ENCODE data around the gene KIFBP. TPM values are rescaled to one million over a fixed set of nuclear protein-coding genes. Genes with fewer than 3 reads are reported as not detected.

Gene KIFBP
- total and polyA plus RNA-seq, 9 of the 15 experiments (the other 6 are each of a cell fraction or from before 2014, with no cell fraction given) = 5.6 to 23.2 (median 14.8) TPM

DNA sequence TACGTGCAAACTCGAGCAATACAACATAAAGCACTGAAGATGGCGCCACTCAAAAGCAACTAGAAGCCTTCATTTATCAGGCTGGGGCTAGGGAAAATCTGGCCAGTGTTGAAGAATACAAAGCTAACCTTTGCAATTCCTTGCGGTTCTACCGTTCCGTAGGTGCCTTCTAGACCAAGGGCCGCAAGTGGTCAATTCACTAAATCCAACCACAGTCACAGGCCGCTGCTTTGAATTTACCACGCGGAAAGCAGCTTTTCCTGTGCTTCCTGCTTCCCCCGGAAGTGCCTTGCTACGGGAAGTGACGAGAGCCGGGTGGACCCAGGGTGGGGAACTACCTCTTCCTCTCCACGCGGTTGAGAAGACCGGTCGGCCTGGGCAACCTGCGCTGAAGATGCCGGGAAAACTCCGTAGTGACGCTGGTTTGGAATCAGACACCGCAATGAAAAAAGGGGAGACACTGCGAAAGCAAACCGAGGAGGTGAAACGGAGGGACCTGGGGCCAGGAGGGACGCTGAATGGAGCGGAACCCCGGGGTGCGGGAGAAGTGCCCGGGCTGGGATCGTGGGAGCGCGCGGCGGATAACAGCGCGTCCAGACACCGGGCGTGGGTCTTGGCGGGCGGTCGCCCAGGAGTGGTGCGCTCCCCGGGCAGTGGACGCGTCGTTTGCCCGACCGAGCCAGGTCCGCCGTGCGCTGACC, 32.6 kb upstream of the KIFBP start, which contains the start of gene DDX21 (continued):
- TF ChIP-seq ZNF644 (tag; IDR thresholded peaks at IDR 0.05; ENCODE audit: low read depth) = peak; percentile 73; the same call in 1 of the 2 replicates
- peak in 1 of 2 experiments; percentile 55; a peak in 1 of 4 replicates for TF ChIP-seq SRF (CRISPR knock-in tag; IDR thresholded peaks at IDR 0.05)
- peak; percentile 93 for TF ChIP-seq PML (IDR thresholded peaks at IDR 0.05; ENCODE audit: low read length)
- TF ChIP-seq, protein P1, sequence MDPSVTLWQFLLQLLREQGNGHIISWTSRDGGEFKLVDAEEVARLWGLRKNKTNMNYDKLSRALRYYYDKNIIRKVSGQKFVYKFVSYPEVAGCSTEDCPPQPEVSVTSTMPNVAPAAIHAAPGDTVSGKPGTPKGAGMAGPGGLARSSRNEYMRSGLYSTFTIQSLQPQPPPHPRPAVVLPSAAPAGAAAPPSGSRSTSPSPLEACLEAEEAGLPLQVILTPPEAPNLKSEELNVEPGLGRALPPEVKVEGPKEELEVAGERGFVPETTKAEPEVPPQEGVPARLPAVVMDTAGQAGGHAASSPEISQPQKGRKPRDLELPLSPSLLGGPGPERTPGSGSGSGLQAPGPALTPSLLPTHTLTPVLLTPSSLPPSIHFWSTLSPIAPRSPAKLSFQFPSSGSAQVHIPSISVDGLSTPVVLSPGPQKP (CRISPR knock-in tag; IDR thresholded peaks at IDR 0.05) = no peak
- no peak for TF ChIP-seq TCF3 (CRISPR knock-in tag; IDR thresholded peaks at IDR 0.05)
- TF ChIP-seq, protein P2, sequence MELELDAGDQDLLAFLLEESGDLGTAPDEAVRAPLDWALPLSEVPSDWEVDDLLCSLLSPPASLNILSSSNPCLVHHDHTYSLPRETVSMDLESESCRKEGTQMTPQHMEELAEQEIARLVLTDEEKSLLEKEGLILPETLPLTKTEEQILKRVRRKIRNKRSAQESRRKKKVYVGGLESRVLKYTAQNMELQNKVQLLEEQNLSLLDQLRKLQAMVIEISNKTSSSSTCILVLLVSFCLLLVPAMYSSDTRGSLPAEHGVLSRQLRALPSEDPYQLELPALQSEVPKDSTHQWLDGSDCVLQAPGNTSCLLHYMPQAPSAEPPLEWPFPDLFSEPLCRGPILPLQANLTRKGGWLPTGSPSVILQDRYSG (tag; conservative IDR thresholded peaks at IDR 0.05; ENCODE audit: low read depth) = no peak; the same call in 1 of the 2 replicates
- no peak for TF ChIP-seq ZNF707 (CRISPR knock-in tag; conservative IDR thresholded peaks at IDR 0.05)
- TF ChIP-seq, protein P3, sequence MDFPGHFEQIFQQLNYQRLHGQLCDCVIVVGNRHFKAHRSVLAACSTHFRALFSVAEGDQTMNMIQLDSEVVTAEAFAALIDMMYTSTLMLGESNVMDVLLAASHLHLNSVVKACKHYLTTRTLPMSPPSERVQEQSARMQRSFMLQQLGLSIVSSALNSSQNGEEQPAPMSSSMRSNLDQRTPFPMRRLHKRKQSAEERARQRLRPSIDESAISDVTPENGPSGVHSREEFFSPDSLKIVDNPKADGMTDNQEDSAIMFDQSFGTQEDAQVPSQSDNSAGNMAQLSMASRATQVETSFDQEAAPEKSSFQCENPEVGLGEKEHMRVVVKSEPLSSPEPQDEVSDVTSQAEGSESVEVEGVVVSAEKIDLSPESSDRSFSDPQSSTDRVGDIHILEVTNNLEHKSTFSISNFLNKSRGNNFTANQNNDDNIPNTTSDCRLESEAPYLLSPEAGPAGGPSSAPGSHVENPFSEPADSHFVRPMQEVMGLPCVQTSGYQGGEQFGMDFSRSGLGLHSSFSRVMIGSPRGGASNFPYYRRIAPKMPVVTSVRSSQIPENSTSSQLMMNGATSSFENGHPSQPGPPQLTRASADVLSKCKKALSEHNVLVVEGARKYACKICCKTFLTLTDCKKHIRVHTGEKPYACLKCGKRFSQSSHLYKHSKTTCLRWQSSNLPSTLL (IDR thresholded peaks at IDR 0.05) = no peak
- peak; percentile 96 for TF ChIP-seq RBFOX2 (IDR thresholded peaks at IDR 0.05; ENCODE audit: low read depth, low read length)
- no peak for TF ChIP-seq DMBX1 (CRISPR knock-in tag; IDR thresholded peaks at IDR 0.05; ENCODE audit: borderline replicate concordance)
- TF ChIP-seq, protein P4, sequence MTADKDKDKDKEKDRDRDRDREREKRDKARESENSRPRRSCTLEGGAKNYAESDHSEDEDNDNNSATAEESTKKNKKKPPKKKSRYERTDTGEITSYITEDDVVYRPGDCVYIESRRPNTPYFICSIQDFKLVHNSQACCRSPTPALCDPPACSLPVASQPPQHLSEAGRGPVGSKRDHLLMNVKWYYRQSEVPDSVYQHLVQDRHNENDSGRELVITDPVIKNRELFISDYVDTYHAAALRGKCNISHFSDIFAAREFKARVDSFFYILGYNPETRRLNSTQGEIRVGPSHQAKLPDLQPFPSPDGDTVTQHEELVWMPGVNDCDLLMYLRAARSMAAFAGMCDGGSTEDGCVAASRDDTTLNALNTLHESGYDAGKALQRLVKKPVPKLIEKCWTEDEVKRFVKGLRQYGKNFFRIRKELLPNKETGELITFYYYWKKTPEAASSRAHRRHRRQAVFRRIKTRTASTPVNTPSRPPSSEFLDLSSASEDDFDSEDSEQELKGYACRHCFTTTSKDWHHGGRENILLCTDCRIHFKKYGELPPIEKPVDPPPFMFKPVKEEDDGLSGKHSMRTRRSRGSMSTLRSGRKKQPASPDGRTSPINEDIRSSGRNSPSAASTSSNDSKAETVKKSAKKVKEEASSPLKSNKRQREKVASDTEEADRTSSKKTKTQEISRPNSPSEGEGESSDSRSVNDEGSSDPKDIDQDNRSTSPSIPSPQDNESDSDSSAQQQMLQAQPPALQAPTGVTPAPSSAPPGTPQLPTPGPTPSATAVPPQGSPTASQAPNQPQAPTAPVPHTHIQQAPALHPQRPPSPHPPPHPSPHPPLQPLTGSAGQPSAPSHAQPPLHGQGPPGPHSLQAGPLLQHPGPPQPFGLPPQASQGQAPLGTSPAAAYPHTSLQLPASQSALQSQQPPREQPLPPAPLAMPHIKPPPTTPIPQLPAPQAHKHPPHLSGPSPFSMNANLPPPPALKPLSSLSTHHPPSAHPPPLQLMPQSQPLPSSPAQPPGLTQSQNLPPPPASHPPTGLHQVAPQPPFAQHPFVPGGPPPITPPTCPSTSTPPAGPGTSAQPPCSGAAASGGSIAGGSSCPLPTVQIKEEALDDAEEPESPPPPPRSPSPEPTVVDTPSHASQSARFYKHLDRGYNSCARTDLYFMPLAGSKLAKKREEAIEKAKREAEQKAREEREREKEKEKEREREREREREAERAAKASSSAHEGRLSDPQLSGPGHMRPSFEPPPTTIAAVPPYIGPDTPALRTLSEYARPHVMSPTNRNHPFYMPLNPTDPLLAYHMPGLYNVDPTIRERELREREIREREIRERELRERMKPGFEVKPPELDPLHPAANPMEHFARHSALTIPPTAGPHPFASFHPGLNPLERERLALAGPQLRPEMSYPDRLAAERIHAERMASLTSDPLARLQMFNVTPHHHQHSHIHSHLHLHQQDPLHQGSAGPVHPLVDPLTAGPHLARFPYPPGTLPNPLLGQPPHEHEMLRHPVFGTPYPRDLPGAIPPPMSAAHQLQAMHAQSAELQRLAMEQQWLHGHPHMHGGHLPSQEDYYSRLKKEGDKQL (CRISPR knock-in tag; IDR thresholded peaks at IDR 0.05; ENCODE audit: borderline replicate concordance) = no peak
- TF ChIP-seq MTF1 (CRISPR knock-in tag; IDR thresholded peaks at IDR 0.05; ENCODE audit: borderline replicate concordance) = no peak
- TF ChIP-seq NR1H2 (CRISPR knock-in tag; IDR thresholded peaks at IDR 0.05) = no peak; the same call in 1 of the 2 replicates
- TF ChIP-seq ARID1B (IDR thresholded peaks at IDR 0.05) = peak; percentile 54; the same call in 1 of the 2 replicates
- peak; percentile 96 for TF ChIP-seq CREM (IDR thresholded peaks at IDR 0.05; ENCODE audit: low read depth)
- TF ChIP-seq, protein P5, sequence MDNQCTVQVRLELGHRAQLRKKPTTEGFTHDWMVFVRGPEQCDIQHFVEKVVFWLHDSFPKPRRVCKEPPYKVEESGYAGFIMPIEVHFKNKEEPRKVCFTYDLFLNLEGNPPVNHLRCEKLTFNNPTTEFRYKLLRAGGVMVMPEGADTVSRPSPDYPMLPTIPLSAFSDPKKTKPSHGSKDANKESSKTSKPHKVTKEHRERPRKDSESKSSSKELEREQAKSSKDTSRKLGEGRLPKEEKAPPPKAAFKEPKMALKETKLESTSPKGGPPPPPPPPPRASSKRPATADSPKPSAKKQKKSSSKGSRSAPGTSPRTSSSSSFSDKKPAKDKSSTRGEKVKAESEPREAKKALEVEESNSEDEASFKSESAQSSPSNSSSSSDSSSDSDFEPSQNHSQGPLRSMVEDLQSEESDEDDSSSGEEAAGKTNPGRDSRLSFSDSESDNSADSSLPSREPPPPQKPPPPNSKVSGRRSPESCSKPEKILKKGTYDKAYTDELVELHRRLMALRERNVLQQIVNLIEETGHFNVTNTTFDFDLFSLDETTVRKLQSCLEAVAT (IDR thresholded peaks at IDR 0.05) = peak in 1 of 2 experiments; percentile 24; a peak in 1 of 4 replicates

Data from K562 (cell line).